ENCODE results near the gene RNF220. TPM values are rescaled to one million over a fixed set of nuclear protein-coding genes. Genes with fewer than 3 reads are reported as not detected.

RNF220 gene
- total RNA-seq, 4 donors from 2014 or later: 54.2 to 94.0 (median 88.8) TPM

DNA sequence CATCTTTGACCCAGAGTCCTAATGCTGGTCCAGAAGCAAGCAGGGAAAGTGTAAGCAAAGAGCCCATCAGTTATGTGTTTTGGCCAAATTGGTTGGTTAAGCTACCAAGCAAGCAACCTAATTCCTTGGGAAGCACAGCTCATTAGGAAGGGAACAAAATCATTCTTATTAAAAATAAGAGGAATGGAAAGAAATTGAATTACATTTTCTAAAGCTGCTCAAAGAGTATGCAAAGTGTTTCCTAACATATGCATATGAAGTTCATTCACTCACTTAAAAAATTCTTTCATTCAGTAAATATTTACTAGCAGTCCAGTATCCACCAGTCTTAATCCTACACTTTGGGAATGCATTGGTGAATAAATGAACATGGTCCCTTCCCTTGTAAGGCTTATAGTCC is 71.8 kb downstream of the RNF220 start:
- TF ChIP-seq, protein P1, sequence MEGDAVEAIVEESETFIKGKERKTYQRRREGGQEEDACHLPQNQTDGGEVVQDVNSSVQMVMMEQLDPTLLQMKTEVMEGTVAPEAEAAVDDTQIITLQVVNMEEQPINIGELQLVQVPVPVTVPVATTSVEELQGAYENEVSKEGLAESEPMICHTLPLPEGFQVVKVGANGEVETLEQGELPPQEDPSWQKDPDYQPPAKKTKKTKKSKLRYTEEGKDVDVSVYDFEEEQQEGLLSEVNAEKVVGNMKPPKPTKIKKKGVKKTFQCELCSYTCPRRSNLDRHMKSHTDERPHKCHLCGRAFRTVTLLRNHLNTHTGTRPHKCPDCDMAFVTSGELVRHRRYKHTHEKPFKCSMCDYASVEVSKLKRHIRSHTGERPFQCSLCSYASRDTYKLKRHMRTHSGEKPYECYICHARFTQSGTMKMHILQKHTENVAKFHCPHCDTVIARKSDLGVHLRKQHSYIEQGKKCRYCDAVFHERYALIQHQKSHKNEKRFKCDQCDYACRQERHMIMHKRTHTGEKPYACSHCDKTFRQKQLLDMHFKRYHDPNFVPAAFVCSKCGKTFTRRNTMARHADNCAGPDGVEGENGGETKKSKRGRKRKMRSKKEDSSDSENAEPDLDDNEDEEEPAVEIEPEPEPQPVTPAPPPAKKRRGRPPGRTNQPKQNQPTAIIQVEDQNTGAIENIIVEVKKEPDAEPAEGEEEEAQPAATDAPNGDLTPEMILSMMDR (IDR thresholded peaks at IDR 0.05): no peak
- ATAC-seq (ENCODE audit: low FRiP score) (no peak), DNase-seq (ENCODE audit: low spot score) (no peak)

DNA sequence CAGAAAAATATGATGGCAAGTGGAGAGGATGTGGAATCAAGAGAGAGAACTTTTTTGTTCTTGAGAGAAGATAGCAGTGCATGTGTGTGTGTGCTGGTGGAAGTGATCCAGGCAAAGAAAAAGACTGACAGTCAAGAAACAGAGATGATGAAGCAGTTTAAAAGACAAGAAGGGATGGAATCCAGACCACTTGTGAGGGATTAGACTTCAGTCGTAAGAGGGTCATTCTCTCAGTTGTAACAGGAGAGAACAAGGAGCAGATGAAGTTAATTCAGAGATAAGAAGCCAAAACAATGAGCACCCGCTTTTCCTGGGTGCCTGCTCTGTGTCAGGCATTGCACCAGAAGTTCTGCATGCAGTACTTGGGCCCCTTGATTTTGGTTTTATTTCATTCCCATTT is 76.6 kb downstream of the RNF220 start:
- DNase-seq (ENCODE audit: low spot score) (no peak), ATAC-seq (ENCODE audit: low FRiP score) (no peak)
- TF ChIP-seq, protein P1 (IDR thresholded peaks at IDR 0.05): no peak

DNA sequence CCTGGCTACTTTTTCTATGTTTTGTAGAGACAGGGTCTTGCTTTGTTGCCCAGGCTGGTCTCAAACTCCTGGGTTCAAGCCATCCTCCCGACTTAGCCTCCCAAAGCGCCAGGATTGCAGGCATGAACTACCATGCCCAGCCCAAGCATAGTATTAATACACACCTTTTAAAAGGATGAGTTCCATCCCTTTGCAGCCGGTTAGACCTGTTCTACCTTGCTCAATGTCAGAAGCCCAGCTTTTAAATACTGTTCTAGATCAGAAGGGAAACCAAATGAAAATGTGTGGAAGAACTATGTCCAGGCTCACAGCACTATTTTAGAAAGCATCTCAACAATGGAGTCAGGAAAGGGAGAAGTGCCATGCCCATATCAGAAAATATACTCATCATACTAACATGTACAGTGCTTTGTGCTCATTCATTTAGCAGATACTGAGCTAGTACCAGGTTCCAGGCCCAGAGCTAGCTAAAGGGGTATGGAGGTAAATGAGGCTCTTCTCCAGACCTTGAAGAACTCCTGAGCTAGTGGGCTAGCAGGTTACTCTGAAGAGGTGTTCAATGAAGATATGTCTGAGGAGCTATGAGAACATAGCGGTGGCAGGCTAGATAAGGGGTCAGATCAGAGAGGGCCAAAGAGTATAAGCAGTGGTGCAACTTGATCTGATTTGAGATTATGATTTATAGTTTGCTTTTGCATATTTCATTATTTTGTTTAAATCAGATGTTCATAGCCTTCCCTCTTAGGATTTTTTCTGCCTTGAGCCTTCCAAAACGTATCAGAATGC is 78.2 kb downstream of the RNF220 start:
- TF ChIP-seq, protein P1 (IDR thresholded peaks at IDR 0.05): no peak
- DNase-seq (ENCODE audit: low spot score): no peak
- no peak for ATAC-seq (ENCODE audit: low FRiP score)

DNA sequence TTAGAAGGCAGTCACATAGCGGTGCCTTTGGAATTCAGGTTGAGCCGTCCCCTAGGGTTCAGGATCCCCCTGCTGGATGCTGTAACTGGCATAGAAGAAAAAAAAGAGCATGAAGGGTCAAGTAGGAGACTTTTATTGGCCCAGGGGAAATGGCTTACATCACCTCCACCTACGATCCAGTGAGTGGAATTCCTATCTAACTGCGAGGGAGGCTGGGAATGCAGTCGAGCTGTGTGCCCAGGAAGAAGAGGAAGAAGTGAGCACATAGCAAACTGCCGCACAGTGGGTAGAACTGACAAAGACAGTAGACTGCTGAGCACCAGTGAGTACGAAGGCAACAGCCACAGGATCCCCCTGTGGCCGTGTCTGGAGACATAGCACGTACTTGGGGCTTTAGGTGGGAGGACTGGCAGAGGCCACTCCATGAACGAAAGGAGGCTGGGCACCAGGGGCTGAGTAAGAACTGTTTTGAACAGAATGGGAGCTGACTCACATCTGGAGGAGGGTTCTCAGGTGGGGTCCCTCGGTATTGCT is 79.2 kb downstream of the RNF220 start:
- DNase-seq (ENCODE audit: low spot score) (no peak), ATAC-seq (ENCODE audit: low FRiP score) (peak; percentile 67)
- TF ChIP-seq, protein P1 (IDR thresholded peaks at IDR 0.05): no peak

- DNase-seq (ENCODE audit: low spot score) (no peak), ATAC-seq (ENCODE audit: low FRiP score) (peak; percentile 66)
- TF ChIP-seq, protein P1 (IDR thresholded peaks at IDR 0.05): no peak
Observed at GRCh38 chr1:44485229-44485933, 80.3 kb downstream of the RNF220 start.

- ATAC-seq (ENCODE audit: low FRiP score): no peak
- TF ChIP-seq, protein P1 (IDR thresholded peaks at IDR 0.05): no peak
- DNase-seq (ENCODE audit: low spot score): no peak
Observed at GRCh38 chr1:44485934-44486460, 80.9 kb downstream of the RNF220 start.

All from omental fat pad (tissue), 4 donors.